Fibroblast of villous mesenchyme (primary cell): ENCODE data around the gene RAB40B. TPM values are rescaled to one million over a fixed set of nuclear protein-coding genes. Genes with fewer than 3 reads are reported as not detected.
A peak's percentile ranks its signal among the peaks of the same experiment; 100 is the strongest.

Experiments
- DNase-seq: peaks from one replicate; pipeline ENCODE4 v3.0.0-alpha.2; 2010; ENCODE audit warnings: low read depth
- H3K4me3 ChIP-seq: 2 replicates; pipeline ENCODE4 v1.5.1; 2011; ENCODE audit warnings: low read depth, mild to moderate bottlenecking, low read length
- total RNA-seq: library from RNA; depleted of rRNA; stranded (reverse); fragments of >200 nt; gene quantifications from 2 replicates; pipeline ENCODE4 v1.2.3, GENCODE V29; 2012
- TF ChIP-seq, protein P1 (sequence below): IDR thresholded peaks from 2 replicates; pipeline ENCODE4 v1.5.1; 2012; ENCODE audit warnings: low read depth, mild to moderate bottlenecking, low read length; ENCODE audit not compliant: insufficient read depth

Gene RAB40B
- total RNA-seq, 1 donor = 7.3 TPM

DNA sequence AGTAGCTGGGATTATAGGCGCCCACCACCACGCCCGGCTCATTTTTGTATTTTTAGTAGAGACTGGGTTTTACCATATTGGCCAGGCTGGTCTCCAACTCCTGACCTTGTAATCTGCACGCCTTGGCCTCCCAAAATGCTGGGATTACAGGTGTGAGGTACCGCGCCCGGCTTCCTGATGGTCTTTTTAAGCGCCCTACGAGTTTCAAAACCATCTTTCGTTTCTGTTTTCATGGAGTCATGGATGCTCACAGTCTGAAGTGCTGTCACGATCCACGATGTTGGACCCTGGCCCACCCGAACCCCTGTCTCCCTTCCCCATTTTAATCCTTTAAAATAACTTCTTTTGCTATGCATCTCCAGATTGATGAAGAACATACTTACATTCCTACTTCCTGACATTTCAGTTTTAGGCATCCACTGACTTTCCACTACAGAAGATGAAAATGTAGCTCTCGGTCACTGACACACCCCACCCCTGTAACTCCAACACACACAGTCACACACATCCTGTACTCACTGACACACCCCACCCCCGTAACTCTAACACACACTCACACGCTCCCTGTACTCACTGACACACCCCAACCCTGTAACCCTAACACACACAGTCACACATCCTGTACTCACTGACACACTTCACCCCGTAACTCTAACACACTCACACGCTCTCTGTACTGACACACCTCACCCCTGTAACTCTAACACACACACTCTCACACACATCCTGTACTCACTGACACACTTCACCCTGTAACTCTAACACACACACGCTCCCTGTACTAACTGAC, 27.6 kb downstream of the RAB40B start:
- TF ChIP-seq, protein P1, sequence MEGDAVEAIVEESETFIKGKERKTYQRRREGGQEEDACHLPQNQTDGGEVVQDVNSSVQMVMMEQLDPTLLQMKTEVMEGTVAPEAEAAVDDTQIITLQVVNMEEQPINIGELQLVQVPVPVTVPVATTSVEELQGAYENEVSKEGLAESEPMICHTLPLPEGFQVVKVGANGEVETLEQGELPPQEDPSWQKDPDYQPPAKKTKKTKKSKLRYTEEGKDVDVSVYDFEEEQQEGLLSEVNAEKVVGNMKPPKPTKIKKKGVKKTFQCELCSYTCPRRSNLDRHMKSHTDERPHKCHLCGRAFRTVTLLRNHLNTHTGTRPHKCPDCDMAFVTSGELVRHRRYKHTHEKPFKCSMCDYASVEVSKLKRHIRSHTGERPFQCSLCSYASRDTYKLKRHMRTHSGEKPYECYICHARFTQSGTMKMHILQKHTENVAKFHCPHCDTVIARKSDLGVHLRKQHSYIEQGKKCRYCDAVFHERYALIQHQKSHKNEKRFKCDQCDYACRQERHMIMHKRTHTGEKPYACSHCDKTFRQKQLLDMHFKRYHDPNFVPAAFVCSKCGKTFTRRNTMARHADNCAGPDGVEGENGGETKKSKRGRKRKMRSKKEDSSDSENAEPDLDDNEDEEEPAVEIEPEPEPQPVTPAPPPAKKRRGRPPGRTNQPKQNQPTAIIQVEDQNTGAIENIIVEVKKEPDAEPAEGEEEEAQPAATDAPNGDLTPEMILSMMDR = no peak
- no peak for DNase-seq
- no peak overlapping the region for H3K4me3 ChIP-seq

DNA sequence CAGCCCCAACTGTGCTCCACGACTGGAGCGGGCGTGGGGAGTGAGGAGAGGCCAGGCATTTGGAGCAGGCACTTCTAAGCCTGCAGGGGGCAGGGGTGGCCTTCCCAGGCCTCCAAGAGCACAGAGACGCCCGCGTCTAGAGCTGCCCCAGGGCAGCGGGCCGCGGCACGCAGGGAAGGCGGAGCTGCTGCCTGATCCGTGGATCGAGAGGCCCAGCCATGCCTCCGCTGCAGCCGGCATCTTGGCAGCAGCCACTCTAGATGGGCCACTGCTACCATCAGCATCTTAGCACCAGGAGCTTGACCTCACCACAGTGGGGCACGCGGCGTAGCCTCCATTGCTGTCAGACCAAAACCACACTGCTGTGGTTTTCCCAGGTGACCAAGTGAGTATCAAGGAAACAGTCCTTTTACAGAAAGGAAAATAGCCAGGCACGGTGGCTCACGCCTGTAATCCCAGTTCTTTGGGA, 29.8 kb downstream of the RAB40B start:
- peak; percentile 75 for DNase-seq
- no peak overlapping the region for H3K4me3 ChIP-seq
- TF ChIP-seq, protein P1 = peak; percentile 74

DNA sequence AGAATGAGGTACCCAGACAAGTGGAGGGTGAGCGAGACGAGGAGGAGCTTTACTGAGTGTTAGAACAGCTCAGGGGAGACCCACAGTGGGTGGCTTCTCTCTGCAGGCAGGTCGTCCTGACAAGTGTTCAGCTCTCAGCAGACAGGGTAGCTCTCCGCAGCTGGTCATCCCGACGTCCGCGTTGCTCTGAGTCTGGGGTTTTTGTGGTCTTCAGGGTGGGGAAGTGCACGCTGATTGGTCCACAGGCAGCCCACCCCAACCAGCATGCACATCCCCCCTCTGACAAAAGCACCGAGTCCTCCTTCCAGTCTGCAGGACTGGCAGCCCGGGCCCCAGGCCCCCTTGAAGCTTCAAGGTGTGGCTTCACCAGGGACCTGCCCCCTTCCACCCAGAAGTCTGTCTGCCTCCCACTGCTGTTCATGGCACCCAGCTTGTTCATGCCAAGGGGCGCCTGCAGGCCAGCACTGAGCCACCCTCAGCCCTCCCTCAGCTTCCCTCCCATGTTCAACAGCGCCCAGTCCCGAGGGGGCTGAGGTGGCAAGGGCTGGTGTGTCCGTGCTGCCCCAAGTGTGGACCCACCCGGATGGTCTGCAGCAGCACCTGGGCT, 30.4 kb downstream of the RAB40B start:
- DNase-seq = no peak
- no peak overlapping the region for H3K4me3 ChIP-seq
- TF ChIP-seq, protein P1 = no peak

DNA sequence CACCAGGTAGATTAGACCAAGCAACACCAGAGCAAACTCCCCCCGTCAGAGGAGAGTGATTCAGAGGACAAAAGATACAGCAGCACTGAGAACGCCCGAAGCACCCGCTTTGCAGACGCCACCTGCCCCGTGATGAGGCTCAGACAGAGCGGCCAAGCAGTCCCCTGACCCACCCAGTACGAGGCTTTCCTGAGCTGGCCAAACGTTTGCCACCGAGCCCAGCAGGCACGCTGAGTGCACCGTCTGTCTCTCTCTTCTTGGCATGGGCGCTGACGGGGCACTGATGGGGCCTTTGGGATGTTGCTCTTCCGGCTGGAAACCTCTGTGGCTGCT, 30.9 kb downstream of the RAB40B start:
- TF ChIP-seq, protein P1 = no peak
- no peak for DNase-seq
- no peak overlapping the region for H3K4me3 ChIP-seq

DNA sequence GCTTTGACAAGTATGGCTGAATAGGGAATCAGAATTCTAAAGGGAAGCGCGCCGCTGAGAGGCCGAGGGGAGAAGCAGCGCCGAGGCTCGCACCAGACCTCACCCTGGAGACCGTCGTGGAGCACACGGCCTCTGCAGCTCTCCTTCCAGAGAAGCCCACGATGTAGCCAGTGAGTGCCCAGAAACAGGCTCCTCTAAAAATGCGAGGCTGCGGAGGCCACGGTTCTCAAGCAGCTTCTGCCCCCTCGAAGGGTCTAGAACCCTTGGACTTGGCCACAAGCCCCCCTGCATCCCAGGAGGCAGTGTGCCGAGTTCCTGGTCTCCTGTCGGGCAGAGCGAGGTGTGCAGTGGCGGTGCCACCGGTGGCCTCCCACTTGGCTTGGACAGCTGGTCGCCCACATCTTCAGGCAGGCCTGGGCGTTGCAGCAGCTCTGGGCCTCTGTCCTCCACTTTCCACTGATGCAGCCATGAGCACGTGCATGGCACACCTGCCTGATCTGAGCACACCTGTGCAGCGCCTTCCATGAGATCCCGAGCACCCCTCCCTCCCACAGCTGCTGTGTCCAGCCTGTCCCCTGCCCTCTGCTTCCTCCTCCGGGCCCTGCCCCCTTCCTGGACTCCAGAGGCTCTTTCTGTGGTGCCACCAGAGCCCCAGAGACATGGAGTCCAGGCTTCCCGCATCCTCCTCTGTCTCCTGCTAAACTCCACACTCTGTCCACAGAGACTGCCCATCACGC, 31.4 kb downstream of the RAB40B start:
- TF ChIP-seq, protein P1 = no peak
- no peak for DNase-seq
- no peak overlapping the region for H3K4me3 ChIP-seq

DNA sequence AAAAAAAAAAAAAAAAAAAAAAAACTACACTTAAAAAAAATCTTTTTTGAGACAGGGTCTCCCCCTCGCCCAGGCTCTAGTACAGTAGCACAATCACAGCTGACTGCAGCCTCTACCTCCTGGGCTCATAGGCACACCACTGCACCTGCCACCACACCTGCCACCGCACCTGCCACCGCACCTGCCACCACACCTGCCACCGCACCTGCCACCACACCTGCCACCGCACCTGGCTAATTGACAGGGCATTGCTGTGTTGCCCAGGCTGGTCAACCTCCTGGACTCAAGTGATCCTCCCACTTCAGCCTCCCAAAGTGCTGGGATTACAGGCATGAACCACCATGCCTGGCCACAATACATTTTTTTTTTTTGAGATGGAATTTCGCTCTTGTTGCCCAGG, 32.6 kb downstream of the RAB40B start:
- TF ChIP-seq, protein P1 = no peak

More for the DNA sequence above, 32.6 kb downstream of the RAB40B start:
- H3K4me3 ChIP-seq = no peak overlapping the region
- no peak for DNase-seq
